Epithelial cell of proximal tubule (primary cell): ENCODE measurements around the gene C7orf57. TPM values are rescaled to one million over a fixed set of nuclear protein-coding genes. Genes with fewer than 3 reads are reported as not detected.
"Not testable (repeated sequence)": the region's sequence is repeated elsewhere in the genome, so short reads cannot be mapped to it uniquely, and the experiment has no call there.

Experiments
- DNase-seq: peaks from one replicate; pipeline ENCODE4 v3.0.0-alpha.2; 2011; ENCODE audit warnings: low read depth
- H3K4me3 ChIP-seq: 2 replicates; pipeline ENCODE4 v1.5.1; 2011; ENCODE audit warnings: low read depth, mild to moderate bottlenecking, low read length
- CTCF ChIP-seq: conservative IDR thresholded peaks from 2 replicates; pipeline ENCODE4 v1.5.1; 2012; ENCODE audit warnings: low read depth, mild to moderate bottlenecking, low read length
- total RNA-seq: library from RNA; depleted of rRNA; stranded (reverse); fragments of >200 nt; gene quantifications from 2 replicates; pipeline ENCODE4 v1.2.3, GENCODE V29; 2015

Gene C7orf57
- total RNA-seq, 1 donor from 2014 or later = not detected

- no peak for DNase-seq
- TF ChIP-seq CTCF = peak; percentile 17
- H3K4me3 ChIP-seq = no peak overlapping the region
Observed at GRCh38 chr7:47992446-47992845, 42.9 kb upstream of the C7orf57 start.

GRCh38 chr7:47999413-47999812 is 35.9 kb upstream of the C7orf57 start:
- DNase-seq = no peak
- no peak for TF ChIP-seq CTCF
- H3K4me3 ChIP-seq = no peak overlapping the region

GRCh38 chr7:48000164-48000563 is 35.2 kb upstream of the C7orf57 start:
- not testable (repeated sequence) for H3K4me3 ChIP-seq, DNase-seq

- no peak for DNase-seq
- no peak overlapping the region for H3K4me3 ChIP-seq
- TF ChIP-seq CTCF = no peak
Observed at GRCh38 chr7:48004032-48004431, 31.3 kb upstream of the C7orf57 start.

DNA sequence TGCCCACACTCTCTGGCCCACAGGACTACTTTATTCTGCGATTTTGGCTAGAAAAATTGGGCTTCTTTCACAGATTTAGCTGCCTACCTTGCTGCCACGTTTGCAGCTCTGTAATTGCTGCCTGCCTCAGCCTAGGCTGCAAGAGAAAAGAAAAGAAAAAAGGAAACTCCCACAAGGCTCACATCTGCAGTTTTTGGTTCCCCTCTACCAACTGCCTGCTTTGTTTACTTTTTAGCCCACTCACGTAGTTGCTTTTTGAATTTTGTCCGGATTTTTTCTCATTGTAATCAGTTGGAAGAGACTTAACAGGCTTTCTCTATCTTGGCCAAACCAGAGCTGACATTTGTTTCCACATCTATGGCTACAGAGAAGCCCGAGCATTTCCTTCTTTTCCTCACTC is 30.7 kb upstream of the C7orf57 start:
- TF ChIP-seq CTCF = no peak
- H3K4me3 ChIP-seq = no peak overlapping the region
- DNase-seq = no peak

DNA sequence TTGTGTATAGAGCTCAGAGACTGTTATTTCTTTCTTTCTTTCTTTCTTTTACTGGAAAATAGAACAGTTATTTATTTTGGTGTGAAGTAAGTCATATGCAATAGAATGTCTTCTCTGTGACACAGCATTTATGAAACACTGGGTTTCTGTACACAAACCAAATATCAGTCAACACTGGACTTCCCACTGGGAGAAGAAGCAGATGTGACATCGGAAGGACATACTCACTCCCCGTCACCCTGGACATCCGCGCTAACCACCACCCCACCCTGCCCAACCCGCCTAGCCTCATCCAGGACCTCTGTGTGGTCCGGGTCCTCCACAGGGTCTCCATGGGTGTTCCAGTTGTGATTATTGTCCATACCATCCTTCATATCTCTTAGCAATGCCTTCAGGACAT is 28.5 kb upstream of the C7orf57 start:
- no peak for TF ChIP-seq CTCF
- no peak for DNase-seq
- H3K4me3 ChIP-seq = no peak overlapping the region

GRCh38 chr7:48009257-48009656 is 26.1 kb upstream of the C7orf57 start:
- no peak for TF ChIP-seq CTCF
- H3K4me3 ChIP-seq = no peak overlapping the region
- no peak for DNase-seq

DNA sequence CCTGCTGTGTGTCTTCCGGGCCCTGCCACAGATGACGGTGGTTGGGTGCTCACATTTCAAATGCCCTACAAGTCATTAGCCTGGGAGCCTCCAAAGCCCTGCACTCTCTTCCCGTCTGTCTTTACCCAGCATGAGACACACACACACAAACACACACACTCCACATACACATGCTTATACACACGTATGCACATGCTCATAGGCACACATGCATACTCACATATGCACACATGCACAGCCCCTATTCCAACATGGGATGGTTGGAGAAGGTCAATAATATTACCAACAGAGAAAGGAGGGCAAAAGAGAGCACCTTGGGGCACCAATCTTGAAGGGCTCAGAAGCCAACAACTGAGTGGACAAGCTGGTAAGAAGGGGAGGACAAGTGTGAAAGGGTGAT is 25.4 kb upstream of the C7orf57 start:
- H3K4me3 ChIP-seq = no peak overlapping the region
- no peak for DNase-seq
- no peak for TF ChIP-seq CTCF
